MM.1S (cell line): ENCODE results near the gene DUSP3.

Experiments
- DNase-seq: peaks from one replicate; pipeline ENCODE4 v3.0.0-alpha.2; 2015
- H2AFZ ChIP-seq: fragments of 300-600 bp; sonication (generic); 2 replicates; pipeline ENCODE4 v1.6.0; 2016; ENCODE audit warnings: antibody characterized with exemption, low read length
- H3F3A ChIP-seq: fragments of 300-600 bp; sonication (generic); 2 replicates; pipeline ENCODE4 v1.6.1; 2016; ENCODE audit warnings: mild to moderate bottlenecking, antibody characterized with exemption, low read length, moderate library complexity, mixed read lengths; ENCODE audit not compliant: insufficient read depth
- H3K27ac ChIP-seq: fragments of 300-600 bp; sonication (generic); 2 replicates; pipeline ENCODE4 v1.5.1; 2016; ENCODE audit warnings: mild to moderate bottlenecking, low read length
- H3K27me3 ChIP-seq: fragments of 300-600 bp; sonication (generic); replicated peaks from 2 replicates; pipeline ENCODE4 v1.6.0; 2016; ENCODE audit warnings: low read length; ENCODE audit not compliant: insufficient read depth
- H3K36me3 ChIP-seq: fragments of 300-600 bp; sonication (generic); replicated peaks from 2 replicates; pipeline ENCODE4 v1.6.1; 2016; ENCODE audit warnings: mild to moderate bottlenecking, low read length, mixed read lengths; ENCODE audit not compliant: insufficient read depth
- H3K4me1 ChIP-seq: fragments of 300-600 bp; sonication (generic); 2 replicates; pipeline ENCODE4 v1.6.1; 2016; ENCODE audit warnings: low read length, mixed read lengths
- H3K4me2 ChIP-seq: fragments of 300-600 bp; sonication (generic); 2 replicates; pipeline ENCODE4 v1.6.0; 2016; ENCODE audit warnings: low read depth, low read length
- H3K4me3 ChIP-seq: fragments of 300-600 bp; sonication (generic); 2 replicates; pipeline ENCODE4 v1.5.1; 2016; ENCODE audit warnings: low read length, mixed read lengths
- H3K79me2 ChIP-seq: fragments of 300-600 bp; sonication (generic); 2 replicates; pipeline ENCODE4 v1.6.1; 2016; ENCODE audit warnings: mixed run types, low read length, mixed read lengths
- H3K9ac ChIP-seq: fragments of 300-600 bp; sonication (generic); 2 replicates; pipeline ENCODE4 v1.6.1; 2016; ENCODE audit warnings: low read length, mixed read lengths
- H3K9me2 ChIP-seq: fragments of 300-600 bp; sonication (generic); replicated peaks from 2 replicates; pipeline ENCODE4 v1.6.1; 2016; ENCODE audit warnings: mild to moderate bottlenecking, low read length, mixed read lengths; ENCODE audit not compliant: insufficient read depth
- H3K9me3 ChIP-seq: fragments of 300-600 bp; sonication (generic); replicated peaks from 2 replicates; pipeline ENCODE4 v1.6.1; 2016; ENCODE audit warnings: mild to moderate bottlenecking, low read length, mixed read lengths; ENCODE audit not compliant: insufficient read depth
- H4K20me1 ChIP-seq: fragments of 300-600 bp; sonication (generic); 2 replicates; pipeline ENCODE4 v1.6.1; 2016; ENCODE audit warnings: mild to moderate bottlenecking, low read length, moderate library complexity, mixed read lengths; ENCODE audit not compliant: insufficient read depth
- CTCF ChIP-seq: fragments of 300-600 bp; sonication (generic); IDR thresholded peaks from 2 replicates; pipeline ENCODE4 v1.5.1; 2016; ENCODE audit warnings: antibody characterized with exemption, low read length, mixed read lengths
- EZH2 ChIP-seq: fragments of 300-600 bp; sonication (generic); optimal IDR thresholded peaks from 2 replicates; pipeline ENCODE3; 2017; ENCODE audit warnings: low read depth, mild to moderate bottlenecking, antibody characterized with exemption, low read length, mixed read lengths
- EZH2phosphoT487 ChIP-seq: fragments of 300-600 bp; sonication (generic); IDR thresholded peaks from 2 replicates; pipeline ENCODE4 v1.6.1; 2018; ENCODE audit warnings: antibody characterized with exemption, low read length

Gene DUSP3

GRCh38 chr17:43740541-43740940, 38.2 kb downstream of the DUSP3 start:
- no peaks in the 10 kb centered on the region for H3K4me1 ChIP-seq
- H4K20me1 ChIP-seq, result no peaks in the 10 kb centered on the region
- H3K9me3 ChIP-seq, result no peaks in the 10 kb centered on the region
- H3K27me3 ChIP-seq, result peaks cover 55% of the 10 kb centered on the region
- no peaks in the 10 kb centered on the region for H3K9me2 ChIP-seq
- H3K9ac ChIP-seq, result no peak overlapping the region
- no peak for TF ChIP-seq EZH2phosphoT487
- no peak for TF ChIP-seq EZH2
- no peak for TF ChIP-seq CTCF
- no peak overlapping the region for H2AFZ ChIP-seq
- no peaks in the 10 kb centered on the region for H3F3A ChIP-seq
- H3K79me2 ChIP-seq, result no peaks in the 10 kb centered on the region
- DNase-seq, result no peak
- no peak overlapping the region for H3K4me3 ChIP-seq
- no peak overlapping the region for H3K4me2 ChIP-seq
- H3K27ac ChIP-seq, result no peak overlapping the region
- no peaks in the 10 kb centered on the region for H3K36me3 ChIP-seq

GRCh38 chr17:43737722-43738121, 41.1 kb downstream of the DUSP3 start:
- Histone ChIP-seq H3K27me3 (peaks cover 44% of the 10 kb centered on the region), H3K9ac (no peak overlapping the region), H2AFZ (no peak overlapping the region), H3K36me3 (no peaks in the 10 kb centered on the region), H3K4me3 (no peak overlapping the region), H3K9me2 (no peaks in the 10 kb centered on the region), H3K4me2 (no peak overlapping the region), H3K4me1 (no peaks in the 10 kb centered on the region), H4K20me1 (no peaks in the 10 kb centered on the region), H3K27ac (no peak overlapping the region), H3K9me3 (no peaks in the 10 kb centered on the region), H3F3A (no peaks in the 10 kb centered on the region), H3K79me2 (no peaks in the 10 kb centered on the region)
- DNase-seq, result no peak
- TF ChIP-seq EZH2phosphoT487 (no peak), CTCF (no peak), EZH2 (no peak)

- no peak overlapping the region for H3K27ac ChIP-seq
- H3K4me2 ChIP-seq, result no peak overlapping the region
- H3K79me2 ChIP-seq, result no peaks in the 10 kb centered on the region
- peaks cover 40% of the 10 kb centered on the region for H3K27me3 ChIP-seq
- no peaks in the 10 kb centered on the region for H3F3A ChIP-seq
- H3K36me3 ChIP-seq, result no peaks in the 10 kb centered on the region
- H4K20me1 ChIP-seq, result no peaks in the 10 kb centered on the region
- no peak overlapping the region for H3K4me3 ChIP-seq
- H3K9ac ChIP-seq, result no peak overlapping the region
- H3K4me1 ChIP-seq, result no peaks in the 10 kb centered on the region
- no peak overlapping the region for H2AFZ ChIP-seq
- no peak for DNase-seq
- TF ChIP-seq CTCF (no peak), EZH2phosphoT487 (no peak), EZH2 (no peak)
- H3K9me3 ChIP-seq, result no peaks in the 10 kb centered on the region
- H3K9me2 ChIP-seq, result no peaks in the 10 kb centered on the region
These were observed 42.4 kb downstream of the DUSP3 start for GRCh38 chr17:43736389-43736788.
